Measurements from ENCODE around the gene CD36.

Gene CD36

GRCh38 chr7:80611353-80611752, 27.1 kb upstream of the CD36 start:
- no peak overlapping the region for H3K4me3 ChIP-seq (ENCODE audit: low read depth, low read length)
- TF ChIP-seq, protein P1, sequence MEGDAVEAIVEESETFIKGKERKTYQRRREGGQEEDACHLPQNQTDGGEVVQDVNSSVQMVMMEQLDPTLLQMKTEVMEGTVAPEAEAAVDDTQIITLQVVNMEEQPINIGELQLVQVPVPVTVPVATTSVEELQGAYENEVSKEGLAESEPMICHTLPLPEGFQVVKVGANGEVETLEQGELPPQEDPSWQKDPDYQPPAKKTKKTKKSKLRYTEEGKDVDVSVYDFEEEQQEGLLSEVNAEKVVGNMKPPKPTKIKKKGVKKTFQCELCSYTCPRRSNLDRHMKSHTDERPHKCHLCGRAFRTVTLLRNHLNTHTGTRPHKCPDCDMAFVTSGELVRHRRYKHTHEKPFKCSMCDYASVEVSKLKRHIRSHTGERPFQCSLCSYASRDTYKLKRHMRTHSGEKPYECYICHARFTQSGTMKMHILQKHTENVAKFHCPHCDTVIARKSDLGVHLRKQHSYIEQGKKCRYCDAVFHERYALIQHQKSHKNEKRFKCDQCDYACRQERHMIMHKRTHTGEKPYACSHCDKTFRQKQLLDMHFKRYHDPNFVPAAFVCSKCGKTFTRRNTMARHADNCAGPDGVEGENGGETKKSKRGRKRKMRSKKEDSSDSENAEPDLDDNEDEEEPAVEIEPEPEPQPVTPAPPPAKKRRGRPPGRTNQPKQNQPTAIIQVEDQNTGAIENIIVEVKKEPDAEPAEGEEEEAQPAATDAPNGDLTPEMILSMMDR (IDR thresholded peaks at IDR 0.05; ENCODE audit: borderline replicate concordance, insufficient read depth, low read depth, low read length), result no peak

- TF ChIP-seq, protein P1 (IDR thresholded peaks at IDR 0.05; ENCODE audit: borderline replicate concordance, insufficient read depth, low read depth, low read length), result no peak
- no peak overlapping the region for H3K4me3 ChIP-seq (ENCODE audit: low read depth, low read length)
Observed at GRCh38 chr7:80611779-80612178, 26.7 kb upstream of the CD36 start.

GRCh38 chr7:80612880-80613279, 25.6 kb upstream of the CD36 start:
- TF ChIP-seq, protein P1 (IDR thresholded peaks at IDR 0.05; ENCODE audit: borderline replicate concordance, insufficient read depth, low read depth, low read length), result no peak
- H3K4me3 ChIP-seq (ENCODE audit: low read depth, low read length), result no peak overlapping the region

DNA sequence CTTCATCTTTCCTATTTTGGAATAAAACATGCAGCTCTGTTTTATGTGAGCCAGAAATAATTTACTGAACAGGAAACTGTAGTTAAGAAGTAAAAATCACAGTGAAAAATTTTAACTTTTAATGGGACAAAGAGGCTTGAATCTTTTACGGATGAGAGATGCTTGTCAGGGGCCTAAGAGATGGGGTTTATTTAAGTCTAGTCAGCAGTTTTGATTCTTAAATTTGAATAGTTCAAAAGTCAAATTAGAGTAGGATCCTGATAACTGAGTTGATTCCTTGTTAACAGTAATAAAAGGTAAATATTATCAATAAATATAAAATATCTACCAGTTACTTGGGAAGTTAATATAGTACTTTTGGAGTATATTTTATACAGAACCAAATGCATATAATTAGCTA, 24.9 kb upstream of the CD36 start:
- TF ChIP-seq, protein P1 (IDR thresholded peaks at IDR 0.05; ENCODE audit: borderline replicate concordance, insufficient read depth, low read depth, low read length), result no peak

GRCh38 chr7:80614851-80615271, 23.6 kb upstream of the CD36 start:
- TF ChIP-seq, protein P1 (IDR thresholded peaks at IDR 0.05; ENCODE audit: borderline replicate concordance, insufficient read depth, low read depth, low read length), result no peak
- no peak overlapping the region for H3K4me3 ChIP-seq (ENCODE audit: low read depth, low read length)

More for the DNA sequence above, 24.9 kb upstream of the CD36 start:
- H3K4me3 ChIP-seq (ENCODE audit: low read depth, low read length), result no peak overlapping the region

- TF ChIP-seq, protein P1 (IDR thresholded peaks at IDR 0.05; ENCODE audit: borderline replicate concordance, insufficient read depth, low read depth, low read length), result no peak
Observed at GRCh38 chr7:80618096-80618495, 20.3 kb upstream of the CD36 start.

DNA sequence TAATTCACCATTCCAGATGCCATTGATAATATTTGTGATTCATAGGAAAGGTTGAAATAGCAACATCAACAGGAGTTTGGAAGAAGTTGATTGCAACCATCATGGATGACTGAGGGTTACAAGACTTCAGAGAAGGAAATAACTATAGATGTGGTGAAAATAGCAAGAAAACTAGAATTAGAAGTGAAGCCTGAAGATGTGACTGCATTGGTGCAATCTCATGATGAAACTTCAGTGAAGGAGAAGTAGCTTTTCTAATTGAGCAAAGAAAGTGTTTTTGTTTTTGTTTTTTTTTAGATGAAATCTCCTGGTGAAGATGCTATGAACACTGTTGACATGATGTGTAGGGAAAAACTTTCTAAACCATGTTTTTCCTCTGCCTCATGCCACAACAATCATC, 18.7 kb upstream of the CD36 start:
- TF ChIP-seq, protein P1 (IDR thresholded peaks at IDR 0.05; ENCODE audit: borderline replicate concordance, insufficient read depth, low read depth, low read length), result no peak
- no peak overlapping the region for H3K4me3 ChIP-seq (ENCODE audit: low read depth, low read length)

More at GRCh38 chr7:80618096-80618495, 20.3 kb upstream of the CD36 start:
- H3K4me3 ChIP-seq (ENCODE audit: low read depth, low read length), result no peak overlapping the region

Data from GM12875 (cell line).